SK-N-SH (cell line): Measurements from ENCODE around the gene SETBP1. TPM values are rescaled to one million over a fixed set of nuclear protein-coding genes. Genes with fewer than 3 reads are reported as not detected.

ENCODE experiments used
- CTCF ChIA-PET: fragments of 300-600, 350-600 bp; formaldehyde crosslinking; extraction: SDS; loops from one replicate; lab custom pipeline; 2021; lab: Yijun Ruan, JAX
- POLR2A ChIA-PET: fragments of 350-600 bp; sonication (Branson Sonifier 250); formaldehyde crosslinking; extraction: SDS; loops from one replicate; lab custom pipeline; 2020; ENCODE audit warnings: antibody characterized with exemption, inconsistent platforms; lab: Yijun Ruan, JAX
- DNase-seq: peaks from one replicate; pipeline ENCODE4 v3.0.0; 2012
- H2AFZ ChIP-seq: fragments of 200-600 bp; sonication (generic); 2 replicates; pipeline ENCODE4 v1.8.1; 2016; ENCODE audit warnings: antibody characterized with exemption, mild to moderate bottlenecking, low read depth
- H3F3A ChIP-seq: fragments of 200-600 bp; sonication (generic); replicated peaks from 2 replicates; pipeline ENCODE3; 2016; ENCODE audit warnings: antibody characterized with exemption, mild to moderate bottlenecking; ENCODE audit not compliant: insufficient read depth
- H3K27ac ChIP-seq, 2 experiments: fragments of 200-500 bp in 1 of 2; fragments of 200-600 bp in 1 of 2; sonication (Bioruptor generic) in 1 of 2; sonication (generic), shearing (Covaris generic) in 1 of 2; 2 replicates each; pipeline versions ENCODE4 v1.5.1 to v1.6.1; 2014 to 2016; ENCODE audit warnings: low read depth in 2 of 2, inconsistent platforms in 1 of 2, low read length in 1 of 2, mild to moderate bottlenecking in 1 of 2, mixed read lengths in 1 of 2
- H3K27me3 ChIP-seq: fragments of 200-600 bp; sonication (generic), shearing (Covaris generic); 2 replicates; pipeline ENCODE4 v1.6.1; 2016; ENCODE audit warnings: mixed run types; ENCODE audit not compliant: insufficient read depth
- H3K36me3 ChIP-seq, 2 experiments: fragments of 200-500 bp in 1 of 2; fragments of 200-600 bp in 1 of 2; sonication (Bioruptor generic) in 1 of 2; sonication (generic) in 1 of 2; replicated peaks in 1 of 2; 2 replicates each; pipeline versions ENCODE3 to v1.5.1; 2014 to 2016; ENCODE audit warnings: low read length in 1 of 2, mild to moderate bottlenecking in 1 of 2; ENCODE audit not compliant: insufficient read depth in 2 of 2, control insufficient read depth in 1 of 2
- H3K4me1 ChIP-seq, 2 experiments: fragments of 200-500 bp in 1 of 2; fragments of 200-600 bp in 1 of 2; sonication (Bioruptor generic) in 1 of 2; sonication (generic), shearing (Covaris generic) in 1 of 2; 2 replicates each; pipeline versions ENCODE4 v1.5.1 to v1.6.1; 2014 to 2016; ENCODE audit warnings: low read depth in 1 of 2, low read length in 1 of 2, mixed run types in 1 of 2; ENCODE audit not compliant: insufficient read depth in 2 of 2, control insufficient read depth in 1 of 2
- H3K4me2 ChIP-seq: fragments of 200-600 bp; sonication (generic), shearing (Covaris generic); 2 replicates; pipeline ENCODE4 v1.6.1; 2017; ENCODE audit warnings: mixed run types
- H3K4me3 ChIP-seq, 2 experiments: fragments of 200-500 bp in 1 of 2; fragments of 200-600 bp in 1 of 2; sonication (Bioruptor generic) in 1 of 2; sonication (generic), shearing (Covaris generic) in 1 of 2; 2 replicates each; pipeline versions ENCODE4 v1.5.1 to v1.8.1; 2014 to 2016; ENCODE audit warnings: low read depth in 2 of 2, inconsistent platforms in 1 of 2, low read length in 1 of 2, mild to moderate bottlenecking in 1 of 2, mixed read lengths in 1 of 2, moderate library complexity in 1 of 2
- H3K79me2 ChIP-seq: fragments of 200-600 bp; sonication (generic); 2 replicates; pipeline ENCODE4 v1.8.1; 2017; ENCODE audit warnings: mild to moderate bottlenecking; ENCODE audit not compliant: insufficient read depth
- H3K9ac ChIP-seq: fragments of 200-600 bp; sonication (generic); 2 replicates; pipeline ENCODE4 v1.6.1; 2017; ENCODE audit warnings: mixed run types
- H3K9me2 ChIP-seq: fragments of 200-600 bp; sonication (generic); 2 replicates; pipeline ENCODE4 v1.6.1; 2017; ENCODE audit warnings: mixed run types
- H3K9me3 ChIP-seq: fragments of 200-600 bp; sonication (generic); 2 replicates; pipeline ENCODE4 v1.6.1; 2017; ENCODE audit warnings: mixed run types, mild to moderate bottlenecking, moderate library complexity
- H4K20me1 ChIP-seq: fragments of 200-600 bp; sonication (generic); 2 replicates; pipeline ENCODE4 v1.6.1; 2017; ENCODE audit warnings: mild to moderate bottlenecking, mixed run types; ENCODE audit not compliant: insufficient read depth
- CHD2 ChIP-seq: fragments of 150-350 bp; IDR thresholded peaks from 2 replicates; pipeline ENCODE4 v1.6.1; 2018; ENCODE audit warnings: low read length; ENCODE audit not compliant: partially characterized antibody
- EP300 ChIP-seq, 2 experiments: IDR thresholded peaks; 2 replicates each; pipeline versions ENCODE4 v1.4.0 to v1.6.1; 2012; ENCODE audit warnings: borderline replicate concordance in 1 of 2, low read depth in 1 of 2, low read length in 1 of 2
- EZH2phosphoT487 ChIP-seq: fragments of 200-600 bp; sonication (generic); IDR thresholded peaks from 2 replicates; pipeline ENCODE4 v1.6.1; 2017; ENCODE audit warnings: low read depth, mixed run types, mild to moderate bottlenecking, antibody characterized with exemption, moderate library complexity, borderline replicate concordance
- GABPA ChIP-seq: IDR thresholded peaks from 2 replicates; pipeline ENCODE4 v1.4.0; 2012; ENCODE audit warnings: low read depth, mild to moderate bottlenecking
- GATA2 ChIP-seq: sonication (generic); formaldehyde crosslinking; IDR thresholded peaks from 2 replicates; pipeline ENCODE4 v1.5.0; 2020; ENCODE audit warnings: mild to moderate bottlenecking, missing genetic modification reagents
- IRF3 ChIP-seq: fragments of 150-350 bp; IDR thresholded peaks from 2 replicates; pipeline ENCODE4 v1.6.1; 2016; ENCODE audit warnings: mild to moderate bottlenecking, low read depth, low read length
- MAX ChIP-seq: IDR thresholded peaks from 2 replicates; pipeline ENCODE4 v1.4.0; 2012; ENCODE audit warnings: low read depth
- MXI1 ChIP-seq: IDR thresholded peaks from 2 replicates; pipeline ENCODE4 v1.6.1; 2012; ENCODE audit warnings: mild to moderate bottlenecking, low read depth, low read length, improper control_type of control experiment
- PBX3 ChIP-seq: IDR thresholded peaks from 2 replicates; pipeline ENCODE4; 2012
- RAD21 ChIP-seq: IDR thresholded peaks from 2 replicates; pipeline ENCODE4 v1.6.1; 2012; ENCODE audit warnings: mild to moderate bottlenecking, low read length
- RFX5 ChIP-seq: IDR thresholded peaks from 2 replicates; pipeline ENCODE4 v1.6.1; 2012; ENCODE audit warnings: mild to moderate bottlenecking, improper control_type of control experiment, low read length
- RXRA ChIP-seq: IDR thresholded peaks from 2 replicates; pipeline ENCODE4 v1.4.0; 2012; ENCODE audit warnings: low read depth, mild to moderate bottlenecking, borderline replicate concordance
- SIN3A ChIP-seq: IDR thresholded peaks from 2 replicates; pipeline ENCODE4 v1.6.1; 2012; ENCODE audit warnings: low read depth, mild to moderate bottlenecking, low read length, moderate library complexity, borderline replicate concordance
- SMC3 ChIP-seq: IDR thresholded peaks from 2 replicates; pipeline ENCODE4 v1.6.1; 2012; ENCODE audit warnings: low read depth, low read length, improper control_type of control experiment
- TCF12 ChIP-seq: IDR thresholded peaks from 2 replicates; pipeline ENCODE4 v1.4.0; 2012
- USF1 ChIP-seq: IDR thresholded peaks from 2 replicates; pipeline ENCODE4 v1.4.0; 2012; ENCODE audit warnings: low read depth, borderline replicate concordance
- WGBS: methylation state at CpG from one replicate; pipeline ENCODE4 v1.1.6; 2017; ENCODE audit warnings: low lambda C conversion rate; 5-methylcytosine and 5-hydroxymethylcytosine counted together
- polyA plus RNA-seq, 3 experiments: library from polyadenylated mRNA; depleted of rRNA; stranded (reverse); fragments of >200 nt; gene quantifications; 2 replicates each; pipeline ENCODE4 v1.2.3, GENCODE V29; 2012
- TF ChIP-seq, protein P1 (sequence below): fragments of 150-350 bp; IDR thresholded peaks from 2 replicates; pipeline ENCODE4 v1.6.1; 2017; ENCODE audit warnings: antibody characterized with exemption, low read length, low read depth, borderline replicate concordance
- TF ChIP-seq, protein P2 (sequence below): IDR thresholded peaks from 2 replicates; pipeline ENCODE4 v1.4.0; 2012; ENCODE audit warnings: low read depth, borderline replicate concordance

The SETBP1 gene
- polyA plus RNA-seq, 1 of the 3 experiments (the other 2 are of a cell fraction): 3.0 TPM

- no peak for TF ChIP-seq USF1
Measured at GRCh38 chr18:44897411-44897810, 216.7 kb downstream of the SETBP1 start (continued).

GRCh38 chr18:44897816-44898215, 217.1 kb downstream of the SETBP1 start:
- CTCF ChIA-PET: interaction anchor here (1.6 kb wide), 1 partner anchor 315 kb away, joined by 5 read pairs; no protein-coding TSS in a partner anchor
- H3K9me3 ChIP-seq: no peaks in the 10 kb centered on the region
- peaks cover 4% of the 10 kb centered on the region for H3F3A ChIP-seq
- H3K9me2 ChIP-seq: no peaks in the 10 kb centered on the region
- no peak for DNase-seq
- TF ChIP-seq TCF12 (no peak), MXI1 (no peak), RXRA (no peak), SMC3 (no peak), GABPA (no peak), GATA2 (CRISPR knock-in tag) (no peak)
- H3K9ac ChIP-seq: no peak overlapping the region
- no peaks in the 10 kb centered on the region for H4K20me1 ChIP-seq
- H3K4me3 ChIP-seq: no peak overlapping the region
- H3K27ac ChIP-seq: no peak overlapping the region
- no peaks in the 10 kb centered on the region for H3K27me3 ChIP-seq
- H3K4me2 ChIP-seq: no peak overlapping the region
- H3K79me2 ChIP-seq: no peaks in the 10 kb centered on the region
- POLR2A ChIA-PET: no interaction called here
- H3K36me3 ChIP-seq: no peaks in the 10 kb centered on the region
- H2AFZ ChIP-seq: no peak overlapping the region
- H3K4me1 ChIP-seq: no peaks in the 10 kb centered on the region; a peak in 1 of 4 replicates

DNA sequence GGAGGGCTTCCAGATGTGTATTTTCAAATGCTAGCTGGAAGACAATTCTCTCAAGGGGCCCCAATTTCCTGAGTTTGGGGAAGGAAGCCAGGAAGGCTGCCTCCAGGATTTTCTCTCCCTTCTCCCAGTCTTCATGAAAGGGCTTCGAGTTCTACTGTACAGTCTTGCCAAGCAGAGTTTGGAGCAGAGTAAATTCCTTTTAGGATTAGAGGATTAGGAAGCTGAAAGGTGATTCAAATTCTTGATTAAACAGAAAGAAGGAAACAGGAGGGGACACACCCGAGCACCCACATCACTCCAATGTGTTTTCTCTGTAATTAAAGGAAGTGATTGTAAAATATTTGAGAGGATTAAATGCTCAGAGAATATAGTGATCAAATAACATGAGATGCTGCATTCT, 217.8 kb downstream of the SETBP1 start:
- POLR2A ChIA-PET: no interaction called here
- no peak overlapping the region for H2AFZ ChIP-seq
- no peaks in the 10 kb centered on the region for H3K36me3 ChIP-seq
- no peaks in the 10 kb centered on the region for H3K27me3 ChIP-seq
- H3K9ac ChIP-seq: no peak overlapping the region
- H3K27ac ChIP-seq: no peak overlapping the region
- peaks cover 4% of the 10 kb centered on the region for H3F3A ChIP-seq
- CTCF ChIA-PET: no interaction called here
- WGBS: 82% methylated on average over 2 of the region's 2 CpGs
- H3K4me1 ChIP-seq: no peaks in the 10 kb centered on the region; a peak in 1 of 4 replicates
- TF ChIP-seq SMC3 (no peak), PBX3 (no peak), TCF12 (no peak), RXRA (no peak), MAX (no peak), RAD21 (no peak), EP300 (IDR thresholded peaks at IDR 0.05; ENCODE audit: borderline replicate concordance in 1 of 2, low read depth in 1 of 2, low read length in 1 of 2) (no peak), EZH2phosphoT487 (no peak), GATA2 (CRISPR knock-in tag) (no peak), IRF3 (no peak), CHD2 (no peak), SIN3A (no peak), RFX5 (no peak), GABPA (no peak)
- TF ChIP-seq, protein P1, sequence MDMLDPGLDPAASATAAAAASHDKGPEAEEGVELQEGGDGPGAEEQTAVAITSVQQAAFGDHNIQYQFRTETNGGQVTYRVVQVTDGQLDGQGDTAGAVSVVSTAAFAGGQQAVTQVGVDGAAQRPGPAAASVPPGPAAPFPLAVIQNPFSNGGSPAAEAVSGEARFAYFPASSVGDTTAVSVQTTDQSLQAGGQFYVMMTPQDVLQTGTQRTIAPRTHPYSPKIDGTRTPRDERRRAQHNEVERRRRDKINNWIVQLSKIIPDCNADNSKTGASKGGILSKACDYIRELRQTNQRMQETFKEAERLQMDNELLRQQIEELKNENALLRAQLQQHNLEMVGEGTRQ: no peak
- TF ChIP-seq, protein P2, sequence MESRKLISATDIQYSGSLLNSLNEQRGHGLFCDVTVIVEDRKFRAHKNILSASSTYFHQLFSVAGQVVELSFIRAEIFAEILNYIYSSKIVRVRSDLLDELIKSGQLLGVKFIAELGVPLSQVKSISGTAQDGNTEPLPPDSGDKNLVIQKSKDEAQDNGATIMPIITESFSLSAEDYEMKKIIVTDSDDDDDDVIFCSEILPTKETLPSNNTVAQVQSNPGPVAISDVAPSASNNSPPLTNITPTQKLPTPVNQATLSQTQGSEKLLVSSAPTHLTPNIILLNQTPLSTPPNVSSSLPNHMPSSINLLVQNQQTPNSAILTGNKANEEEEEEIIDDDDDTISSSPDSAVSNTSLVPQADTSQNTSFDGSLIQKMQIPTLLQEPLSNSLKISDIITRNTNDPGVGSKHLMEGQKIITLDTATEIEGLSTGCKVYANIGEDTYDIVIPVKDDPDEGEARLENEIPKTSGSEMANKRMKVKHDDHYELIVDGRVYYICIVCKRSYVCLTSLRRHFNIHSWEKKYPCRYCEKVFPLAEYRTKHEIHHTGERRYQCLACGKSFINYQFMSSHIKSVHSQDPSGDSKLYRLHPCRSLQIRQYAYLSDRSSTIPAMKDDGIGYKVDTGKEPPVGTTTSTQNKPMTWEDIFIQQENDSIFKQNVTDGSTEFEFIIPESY: no peak
- H3K4me3 ChIP-seq: no peak overlapping the region
- H4K20me1 ChIP-seq: no peaks in the 10 kb centered on the region
- no peaks in the 10 kb centered on the region for H3K9me3 ChIP-seq
- no peak overlapping the region for H3K4me2 ChIP-seq
- no peak for DNase-seq
- no peaks in the 10 kb centered on the region for H3K9me2 ChIP-seq
- no peaks in the 10 kb centered on the region for H3K79me2 ChIP-seq
